Measurements from ENCODE around the gene PHF5A.

DNA sequence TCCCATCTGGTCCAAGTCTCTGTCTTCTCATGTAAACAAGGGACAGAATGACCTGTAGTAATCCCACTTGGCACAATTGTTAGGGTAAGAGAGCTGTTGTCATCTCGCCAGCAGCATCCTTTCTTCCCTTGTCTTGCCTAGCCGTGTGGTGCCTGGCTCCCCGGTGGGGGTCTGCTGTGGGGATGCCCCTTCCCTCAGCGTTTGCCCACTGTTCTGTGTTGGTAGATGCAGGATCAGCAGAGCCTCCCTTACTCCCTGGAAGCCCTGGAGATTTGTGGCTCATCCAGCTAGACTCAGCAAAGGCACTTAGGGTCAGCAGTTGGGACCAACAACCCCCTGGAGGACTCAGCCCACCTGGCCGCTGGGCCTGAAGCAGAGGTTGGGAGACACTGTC is 13.4 kb upstream of the PHF5A start:
- TF ChIP-seq, protein P1, sequence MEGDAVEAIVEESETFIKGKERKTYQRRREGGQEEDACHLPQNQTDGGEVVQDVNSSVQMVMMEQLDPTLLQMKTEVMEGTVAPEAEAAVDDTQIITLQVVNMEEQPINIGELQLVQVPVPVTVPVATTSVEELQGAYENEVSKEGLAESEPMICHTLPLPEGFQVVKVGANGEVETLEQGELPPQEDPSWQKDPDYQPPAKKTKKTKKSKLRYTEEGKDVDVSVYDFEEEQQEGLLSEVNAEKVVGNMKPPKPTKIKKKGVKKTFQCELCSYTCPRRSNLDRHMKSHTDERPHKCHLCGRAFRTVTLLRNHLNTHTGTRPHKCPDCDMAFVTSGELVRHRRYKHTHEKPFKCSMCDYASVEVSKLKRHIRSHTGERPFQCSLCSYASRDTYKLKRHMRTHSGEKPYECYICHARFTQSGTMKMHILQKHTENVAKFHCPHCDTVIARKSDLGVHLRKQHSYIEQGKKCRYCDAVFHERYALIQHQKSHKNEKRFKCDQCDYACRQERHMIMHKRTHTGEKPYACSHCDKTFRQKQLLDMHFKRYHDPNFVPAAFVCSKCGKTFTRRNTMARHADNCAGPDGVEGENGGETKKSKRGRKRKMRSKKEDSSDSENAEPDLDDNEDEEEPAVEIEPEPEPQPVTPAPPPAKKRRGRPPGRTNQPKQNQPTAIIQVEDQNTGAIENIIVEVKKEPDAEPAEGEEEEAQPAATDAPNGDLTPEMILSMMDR (IDR thresholded peaks at IDR 0.05), result no peak
- no peak for TF ChIP-seq POLR2A (IDR thresholded peaks at IDR 0.05)
